Panc1 (cell line): Measurements from ENCODE around the gene WDR4.

Source experiments
- TF ChIP-seq, protein P1 (sequence below), 2 experiments: IDR thresholded peaks; 2 replicates each; pipeline ENCODE4 v1.6.1; 2011 to 2012; ENCODE audit warnings: low read depth in 2 of 2, control low read depth in 1 of 2, low read length in 1 of 2, mild to moderate bottlenecking in 1 of 2, moderate library complexity in 1 of 2; ENCODE audit not compliant: insufficient read depth in 1 of 2
- TF ChIP-seq, protein P2 (sequence below): fragments of 450-650 bp; IDR thresholded peaks from 2 replicates; pipeline ENCODE4 v1.5.1; 2017; ENCODE audit warnings: mild to moderate bottlenecking

DNA sequence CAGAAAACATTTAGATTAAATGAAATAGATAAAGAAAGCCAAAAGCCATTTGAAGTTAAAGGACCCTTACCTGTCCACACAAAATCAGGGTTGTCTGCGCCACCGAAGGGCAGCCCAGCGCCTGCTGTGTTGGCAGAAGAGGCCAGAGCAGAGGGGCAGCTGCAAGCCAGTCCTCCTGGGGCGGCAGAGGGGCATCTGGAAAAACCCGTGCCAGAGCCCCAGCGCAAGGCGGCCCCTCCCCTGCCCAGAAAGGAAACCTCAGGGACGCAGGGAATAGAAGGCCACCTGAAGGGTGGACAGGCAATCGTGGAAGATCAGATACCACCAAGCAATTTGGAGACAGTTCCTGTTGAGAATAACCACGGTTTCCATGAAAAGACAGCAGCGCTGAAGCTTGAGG lies 24.5 kb upstream of the WDR4 start:
- TF ChIP-seq, protein P1, sequence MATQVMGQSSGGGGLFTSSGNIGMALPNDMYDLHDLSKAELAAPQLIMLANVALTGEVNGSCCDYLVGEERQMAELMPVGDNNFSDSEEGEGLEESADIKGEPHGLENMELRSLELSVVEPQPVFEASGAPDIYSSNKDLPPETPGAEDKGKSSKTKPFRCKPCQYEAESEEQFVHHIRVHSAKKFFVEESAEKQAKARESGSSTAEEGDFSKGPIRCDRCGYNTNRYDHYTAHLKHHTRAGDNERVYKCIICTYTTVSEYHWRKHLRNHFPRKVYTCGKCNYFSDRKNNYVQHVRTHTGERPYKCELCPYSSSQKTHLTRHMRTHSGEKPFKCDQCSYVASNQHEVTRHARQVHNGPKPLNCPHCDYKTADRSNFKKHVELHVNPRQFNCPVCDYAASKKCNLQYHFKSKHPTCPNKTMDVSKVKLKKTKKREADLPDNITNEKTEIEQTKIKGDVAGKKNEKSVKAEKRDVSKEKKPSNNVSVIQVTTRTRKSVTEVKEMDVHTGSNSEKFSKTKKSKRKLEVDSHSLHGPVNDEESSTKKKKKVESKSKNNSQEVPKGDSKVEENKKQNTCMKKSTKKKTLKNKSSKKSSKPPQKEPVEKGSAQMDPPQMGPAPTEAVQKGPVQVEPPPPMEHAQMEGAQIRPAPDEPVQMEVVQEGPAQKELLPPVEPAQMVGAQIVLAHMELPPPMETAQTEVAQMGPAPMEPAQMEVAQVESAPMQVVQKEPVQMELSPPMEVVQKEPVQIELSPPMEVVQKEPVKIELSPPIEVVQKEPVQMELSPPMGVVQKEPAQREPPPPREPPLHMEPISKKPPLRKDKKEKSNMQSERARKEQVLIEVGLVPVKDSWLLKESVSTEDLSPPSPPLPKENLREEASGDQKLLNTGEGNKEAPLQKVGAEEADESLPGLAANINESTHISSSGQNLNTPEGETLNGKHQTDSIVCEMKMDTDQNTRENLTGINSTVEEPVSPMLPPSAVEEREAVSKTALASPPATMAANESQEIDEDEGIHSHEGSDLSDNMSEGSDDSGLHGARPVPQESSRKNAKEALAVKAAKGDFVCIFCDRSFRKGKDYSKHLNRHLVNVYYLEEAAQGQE (IDR thresholded peaks at IDR 0.05; ENCODE audit: insufficient read depth in 1 of 2, low read depth in 2 of 2, low read length in 1 of 2): no peak
- TF ChIP-seq, protein P2, sequence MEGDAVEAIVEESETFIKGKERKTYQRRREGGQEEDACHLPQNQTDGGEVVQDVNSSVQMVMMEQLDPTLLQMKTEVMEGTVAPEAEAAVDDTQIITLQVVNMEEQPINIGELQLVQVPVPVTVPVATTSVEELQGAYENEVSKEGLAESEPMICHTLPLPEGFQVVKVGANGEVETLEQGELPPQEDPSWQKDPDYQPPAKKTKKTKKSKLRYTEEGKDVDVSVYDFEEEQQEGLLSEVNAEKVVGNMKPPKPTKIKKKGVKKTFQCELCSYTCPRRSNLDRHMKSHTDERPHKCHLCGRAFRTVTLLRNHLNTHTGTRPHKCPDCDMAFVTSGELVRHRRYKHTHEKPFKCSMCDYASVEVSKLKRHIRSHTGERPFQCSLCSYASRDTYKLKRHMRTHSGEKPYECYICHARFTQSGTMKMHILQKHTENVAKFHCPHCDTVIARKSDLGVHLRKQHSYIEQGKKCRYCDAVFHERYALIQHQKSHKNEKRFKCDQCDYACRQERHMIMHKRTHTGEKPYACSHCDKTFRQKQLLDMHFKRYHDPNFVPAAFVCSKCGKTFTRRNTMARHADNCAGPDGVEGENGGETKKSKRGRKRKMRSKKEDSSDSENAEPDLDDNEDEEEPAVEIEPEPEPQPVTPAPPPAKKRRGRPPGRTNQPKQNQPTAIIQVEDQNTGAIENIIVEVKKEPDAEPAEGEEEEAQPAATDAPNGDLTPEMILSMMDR: no peak
